Esophagus muscularis mucosa (tissue), 4 donors: Measurements from ENCODE around the gene DNAH14. TPM values are rescaled to one million over a fixed set of nuclear protein-coding genes. Genes with fewer than 3 reads are reported as not detected.

ENCODE experiments used
- DNase-seq: peaks from one replicate; pipeline ENCODE4 v3.0.0-alpha.2; 2017; ENCODE audit errors: extremely low spot score
- H3K27ac ChIP-seq, 4 donors: fragments of 200-600 bp; sonication (generic); replicated peaks in 1 of 4; 1 replicate in 3 of 4; 2 replicates in 1 of 4; pipeline ENCODE4 v1.5.1; 2016 to 2019; ENCODE audit warnings: mild to moderate bottlenecking in 1 of 4
- H3K27me3 ChIP-seq, 4 donors: fragments of 200-600 bp; sonication (generic); one replicate each; pipeline versions ENCODE4 v1.5.1 to v1.6.0; 2016 to 2019
- H3K36me3 ChIP-seq, 4 donors: fragments of 200-600 bp; sonication (generic); one replicate each; pipeline ENCODE4 v1.5.1; 2016 to 2019
- H3K4me1 ChIP-seq, 4 donors: fragments of 200-600 bp; sonication (generic); one replicate each; pipeline ENCODE4 v1.5.1; 2016 to 2019
- H3K4me3 ChIP-seq, 4 donors: fragments of 200-600 bp; sonication (generic); 1 replicate in 2 of 4; 2 replicates in 2 of 4; pipeline ENCODE4 v1.5.1; 2016 to 2019; ENCODE audit warnings: mild to moderate bottlenecking in 4 of 4, moderate library complexity in 1 of 4
- H3K9me3 ChIP-seq, 4 donors: fragments of 200-600 bp; sonication (generic); 1 replicate in 3 of 4; 2 replicates in 1 of 4; pipeline ENCODE4 v1.5.1; 2016 to 2019
- EP300 ChIP-seq: sonication (generic); formaldehyde crosslinking; IDR thresholded peaks from one replicate; pipeline ENCODE4 v1.6.1; 2017; ENCODE audit warnings: antibody characterized with exemption
- POLR2A ChIP-seq: fragments of 450-650 bp; IDR thresholded peaks from one replicate; pipeline ENCODE4 v1.6.1; 2017; ENCODE audit warnings: antibody characterized with exemption, moderate library complexity, mild to moderate bottlenecking, low read depth
- POLR2AphosphoS5 ChIP-seq, 2 donors: sonication (generic); formaldehyde crosslinking; IDR thresholded peaks; one replicate each; pipeline ENCODE4 v1.6.1; 2017; ENCODE audit warnings: antibody characterized with exemption in 2 of 2
- WGBS: methylation state at CpG from one replicate; pipeline ENCODE4 v1.1.5; 2018; 5-methylcytosine and 5-hydroxymethylcytosine counted together
- intact Hi-C: fragments of 100-400 bp; cut with DNase I; formaldehyde crosslinking; loops from one replicate; pipeline ENCODE4 v1.15.1; 2023
- total RNA-seq, 4 donors: library from RNA; depleted of rRNA; stranded (reverse); fragments of >200 nt; gene quantifications; one replicate each; pipeline versions ENCODE4 v1.1.0 to v1.2.1, GENCODE V29; 2016
- TF ChIP-seq, protein P1 (sequence below), 3 experiments: fragments of 200-600 bp in 2 of 3; fragments of 450-650 bp in 1 of 3; sonication (generic) in 2 of 3; IDR thresholded peaks; one replicate each; pipeline ENCODE4 v1.5.1; 2017 to 2019; ENCODE audit warnings: antibody characterized with exemption in 3 of 3, mild to moderate bottlenecking in 2 of 3, moderate library complexity in 1 of 3

Gene DNAH14
- total RNA-seq, 4 donors from 2014 or later, result 8.9 to 16.6 (median 15.6) TPM

DNA sequence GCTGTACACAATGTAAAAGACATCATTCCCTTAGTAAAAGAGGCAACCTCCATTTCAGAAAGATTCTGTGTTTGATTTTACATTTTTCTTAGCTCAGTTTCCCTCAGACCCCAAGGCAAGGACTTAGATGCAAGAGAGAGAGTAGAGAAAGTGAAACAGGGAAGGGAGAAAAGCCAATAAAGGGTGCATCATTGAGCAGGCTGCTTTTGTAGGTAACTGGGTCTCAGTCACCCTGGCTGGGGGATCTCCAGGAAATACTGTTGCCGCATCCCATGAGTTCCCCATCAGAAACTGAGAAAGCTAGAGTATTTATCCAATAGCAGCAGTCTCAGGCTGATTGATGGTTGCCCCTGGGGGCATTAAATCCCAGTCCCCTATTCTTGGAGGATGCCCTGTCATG lies 23.1 kb upstream of the DNAH14 start:
- H3K27ac ChIP-seq, result no peak overlapping the region
- DNase-seq, result no peak
- H3K4me1 ChIP-seq, result no peaks in the 10 kb centered on the region
- TF ChIP-seq EP300 (no peak), POLR2AphosphoS5 (IDR thresholded peaks at IDR 0.05) (no peak)
- TF ChIP-seq, protein P1, sequence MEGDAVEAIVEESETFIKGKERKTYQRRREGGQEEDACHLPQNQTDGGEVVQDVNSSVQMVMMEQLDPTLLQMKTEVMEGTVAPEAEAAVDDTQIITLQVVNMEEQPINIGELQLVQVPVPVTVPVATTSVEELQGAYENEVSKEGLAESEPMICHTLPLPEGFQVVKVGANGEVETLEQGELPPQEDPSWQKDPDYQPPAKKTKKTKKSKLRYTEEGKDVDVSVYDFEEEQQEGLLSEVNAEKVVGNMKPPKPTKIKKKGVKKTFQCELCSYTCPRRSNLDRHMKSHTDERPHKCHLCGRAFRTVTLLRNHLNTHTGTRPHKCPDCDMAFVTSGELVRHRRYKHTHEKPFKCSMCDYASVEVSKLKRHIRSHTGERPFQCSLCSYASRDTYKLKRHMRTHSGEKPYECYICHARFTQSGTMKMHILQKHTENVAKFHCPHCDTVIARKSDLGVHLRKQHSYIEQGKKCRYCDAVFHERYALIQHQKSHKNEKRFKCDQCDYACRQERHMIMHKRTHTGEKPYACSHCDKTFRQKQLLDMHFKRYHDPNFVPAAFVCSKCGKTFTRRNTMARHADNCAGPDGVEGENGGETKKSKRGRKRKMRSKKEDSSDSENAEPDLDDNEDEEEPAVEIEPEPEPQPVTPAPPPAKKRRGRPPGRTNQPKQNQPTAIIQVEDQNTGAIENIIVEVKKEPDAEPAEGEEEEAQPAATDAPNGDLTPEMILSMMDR (IDR thresholded peaks at IDR 0.05), result no peak
- H3K27me3 ChIP-seq, result no peaks in the 10 kb centered on the region
- no peaks in the 10 kb centered on the region for H3K36me3 ChIP-seq
- peaks cover 0 to 13% (median 2%) of the 10 kb centered on the region in 4 donors for H3K9me3 ChIP-seq
- 100% methylated on average over 1 of the region's 1 CpG for WGBS
- intact Hi-C loops, result no loop called here
- H3K4me3 ChIP-seq, result no peak overlapping the region

DNA sequence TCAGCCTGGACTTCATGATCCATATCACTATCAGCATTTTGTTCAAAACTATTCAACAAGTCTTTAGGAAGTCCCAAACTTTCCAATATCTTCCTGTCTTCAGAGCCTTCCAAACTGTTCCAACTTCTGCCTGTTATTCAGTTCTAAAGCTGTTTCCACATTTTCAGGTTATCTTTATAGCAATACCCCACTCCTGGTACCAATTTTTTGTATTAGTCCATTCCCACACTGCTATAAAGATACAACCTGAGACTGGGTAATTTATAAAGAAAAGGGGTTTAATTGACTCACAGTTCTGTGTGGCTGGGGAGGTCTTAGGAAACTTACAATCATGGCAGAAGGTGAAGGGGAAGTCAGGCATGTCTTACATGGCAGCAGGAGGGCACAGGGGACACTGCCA lies 18.3 kb upstream of the DNAH14 start:
- H3K27ac ChIP-seq, result no peak overlapping the region
- intact Hi-C loops, result no loop called here
- H3K4me1 ChIP-seq, result no peaks in the 10 kb centered on the region
- no peaks in the 10 kb centered on the region for H3K36me3 ChIP-seq
- H3K27me3 ChIP-seq, result no peaks in the 10 kb centered on the region
- DNase-seq, result no peak
- peaks cover 0 to 22% (median 9%) of the 10 kb centered on the region in 4 donors for H3K9me3 ChIP-seq
- no peak overlapping the region for H3K4me3 ChIP-seq
- TF ChIP-seq, protein P1 (IDR thresholded peaks at IDR 0.05), result no peak
- TF ChIP-seq EP300 (no peak), POLR2A (no peak), POLR2AphosphoS5 (IDR thresholded peaks at IDR 0.05) (no peak)

DNA sequence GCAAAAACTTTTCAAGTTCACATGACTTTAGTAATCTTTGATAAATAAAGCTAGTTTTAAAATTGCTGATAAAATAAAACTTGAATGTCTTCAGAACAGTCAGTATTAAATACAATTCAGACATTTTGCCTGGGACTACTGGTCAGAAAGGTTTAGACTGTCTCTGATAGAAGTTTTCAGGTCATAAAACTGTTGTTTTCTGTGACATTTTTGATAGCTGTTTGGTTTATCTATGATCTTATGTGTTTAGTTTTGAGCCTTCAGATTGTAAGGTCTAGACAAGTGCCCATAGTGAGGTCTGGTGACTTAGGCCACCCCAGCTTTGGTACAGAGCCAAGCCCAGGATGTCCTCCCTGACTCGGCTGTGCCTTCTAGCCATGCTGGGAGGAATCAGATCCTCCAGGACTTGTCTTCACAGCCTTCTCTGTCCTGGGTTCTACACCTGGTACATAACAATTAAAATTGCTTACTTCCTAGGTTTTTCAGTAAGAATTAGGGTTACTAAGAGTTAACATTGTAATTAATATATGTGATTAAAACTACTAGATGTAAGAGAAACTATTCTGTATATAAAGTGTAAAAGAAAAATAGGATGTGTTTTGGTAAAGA lies 15.1 kb upstream of the DNAH14 start:
- no peak overlapping the region for H3K27ac ChIP-seq
- no peaks in the 10 kb centered on the region for H3K27me3 ChIP-seq
- H3K4me3 ChIP-seq, result no peak overlapping the region
- TF ChIP-seq POLR2A, result no peak
- TF ChIP-seq EP300, result no peak
- TF ChIP-seq, protein P1 (IDR thresholded peaks at IDR 0.05), result no peak
- no peak for TF ChIP-seq POLR2AphosphoS5 (IDR thresholded peaks at IDR 0.05)
- H3K4me1 ChIP-seq, result no peaks in the 10 kb centered on the region
- no peak for DNase-seq
- intact Hi-C loops, result no loop called here
- 87% methylated on average over 1 of the region's 1 CpG for WGBS
- H3K36me3 ChIP-seq, result no peaks in the 10 kb centered on the region
- H3K9me3 ChIP-seq, result peaks cover 0 to 22% (median 9%) of the 10 kb centered on the region in 4 donors

GRCh38 chr1:224919508-224919907 lies 10.0 kb upstream of the DNAH14 start:
- intact Hi-C loops, result no loop called here
- 89% methylated on average over 4 of the region's 4 CpGs for whole genome bisulfite sequencing
- TF ChIP-seq POLR2A, result no peak
- TF ChIP-seq POLR2AphosphoS5 (IDR thresholded peaks at IDR 0.05), result no peak
- TF ChIP-seq, protein P1 (IDR thresholded peaks at IDR 0.05), result no peak
- TF ChIP-seq EP300, result no peak

DNA sequence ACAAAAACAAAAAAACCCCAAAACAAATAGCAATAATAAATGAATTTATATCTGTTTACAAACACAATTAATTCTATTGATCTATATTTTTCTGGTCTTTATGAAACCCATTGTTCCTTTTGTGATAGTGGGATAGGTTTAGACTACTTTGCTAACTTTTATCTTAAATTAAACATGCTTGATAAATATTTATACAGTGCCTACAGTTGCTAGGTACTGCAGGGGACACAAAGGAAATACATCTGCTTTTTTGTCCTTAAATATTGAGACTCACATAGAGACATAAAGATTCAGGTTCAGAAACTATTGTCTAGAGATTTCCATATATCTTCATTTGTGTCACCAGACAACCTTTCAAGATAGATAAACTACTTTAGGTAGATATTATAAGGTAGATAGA lies 8.5 kb upstream of the DNAH14 start:
- no peak for DNase-seq
- intact Hi-C loops, result loop anchor here (5.0 kb wide), 1 partner anchor 279 kb away; no protein-coding TSS in a partner anchor
- TF ChIP-seq POLR2A, result no peak
- TF ChIP-seq, protein P1 (IDR thresholded peaks at IDR 0.05), result no peak
- TF ChIP-seq POLR2AphosphoS5 (IDR thresholded peaks at IDR 0.05), result no peak
- no peak for TF ChIP-seq EP300
- Histone ChIP-seq H3K4me3 (no peak overlapping the region), H3K36me3 (no peaks in the 10 kb centered on the region), H3K27me3 (no peaks in the 10 kb centered on the region), H3K27ac (no peak overlapping the region), H3K4me1 (peaks cover 0 to 6% (median 0%) of the 10 kb centered on the region in 4 donors), H3K9me3 (no peaks in the 10 kb centered on the region)

More at GRCh38 chr1:224919508-224919907, 10.0 kb upstream of the DNAH14 start:
- Histone ChIP-seq H3K36me3 (no peaks in the 10 kb centered on the region), H3K27ac (no peak overlapping the region), H3K9me3 (peaks cover 0 to 2% (median under 1%) of the 10 kb centered on the region in 4 donors), H3K27me3 (no peaks in the 10 kb centered on the region), H3K4me3 (no peak overlapping the region), H3K4me1 (peaks cover 0 to 6% (median 0%) of the 10 kb centered on the region in 4 donors)
- DNase-seq, result no peak
